ENCODE results near the gene DNAH14.

- TF ChIP-seq POLR2AphosphoS5 (IDR thresholded peaks at IDR 0.05; ENCODE audit: low read depth) (no peak), EZH2phosphoT487 (IDR thresholded peaks at IDR 0.05; ENCODE audit: unreplicated experiment) (no peak), CTCF (conservative IDR thresholded peaks at IDR 0.05; ENCODE audit: low read depth in 2 of 2) (no peak), REST (IDR thresholded peaks at IDR 0.05; ENCODE audit: unreplicated experiment) (no peak), NANOG (IDR thresholded peaks at IDR 0.05; ENCODE audit: borderline replicate concordance) (no peak)
These were observed 30.2 kb downstream of the DNAH14 start for GRCh38 chr1:224959656-224960055.

Data from GM23338 (cell line).